Mammary epithelial cell (primary cell): ENCODE data around the gene COL4A6.

ENCODE experiments used
- EZH2 ChIP-seq: IDR thresholded peaks from 2 replicates; pipeline ENCODE4 v1.6.1; 2012; ENCODE audit warnings: low read length, inconsistent platforms, borderline replicate concordance
- TF ChIP-seq, protein P1 (sequence below), 2 donors: IDR thresholded peaks in 1 of 2; conservative IDR thresholded peaks in 1 of 2; 2 replicates each; pipeline ENCODE4 v1.5.1; 2011 to 2012; ENCODE audit warnings: inconsistent platforms in 2 of 2, low read length in 2 of 2, mild to moderate bottlenecking in 2 of 2, control low read depth in 1 of 2, low read depth in 1 of 2; ENCODE audit not compliant: insufficient read depth in 1 of 2; ENCODE audit errors: extremely low read depth in 1 of 2

DNA sequence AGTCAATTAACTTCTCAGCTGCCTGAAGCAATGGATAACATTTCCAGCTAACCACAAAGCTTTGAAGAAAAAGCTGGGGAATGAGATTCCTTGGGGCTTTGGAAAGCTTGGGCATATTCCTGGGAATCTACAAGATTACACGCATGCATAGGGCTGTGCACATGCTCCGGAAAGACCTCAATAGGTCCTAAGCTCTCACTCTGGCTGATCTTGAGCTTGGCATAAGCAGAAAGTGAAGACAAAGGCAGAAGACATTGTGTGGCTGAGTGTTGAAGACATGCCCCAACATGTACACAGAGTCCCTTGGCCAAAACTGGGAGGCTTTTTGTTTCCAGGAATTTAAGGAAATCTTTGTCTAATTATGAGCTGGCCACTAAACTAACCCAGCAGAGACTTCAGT is 315.5 kb downstream of the COL4A6 start:
- TF ChIP-seq, protein P1, sequence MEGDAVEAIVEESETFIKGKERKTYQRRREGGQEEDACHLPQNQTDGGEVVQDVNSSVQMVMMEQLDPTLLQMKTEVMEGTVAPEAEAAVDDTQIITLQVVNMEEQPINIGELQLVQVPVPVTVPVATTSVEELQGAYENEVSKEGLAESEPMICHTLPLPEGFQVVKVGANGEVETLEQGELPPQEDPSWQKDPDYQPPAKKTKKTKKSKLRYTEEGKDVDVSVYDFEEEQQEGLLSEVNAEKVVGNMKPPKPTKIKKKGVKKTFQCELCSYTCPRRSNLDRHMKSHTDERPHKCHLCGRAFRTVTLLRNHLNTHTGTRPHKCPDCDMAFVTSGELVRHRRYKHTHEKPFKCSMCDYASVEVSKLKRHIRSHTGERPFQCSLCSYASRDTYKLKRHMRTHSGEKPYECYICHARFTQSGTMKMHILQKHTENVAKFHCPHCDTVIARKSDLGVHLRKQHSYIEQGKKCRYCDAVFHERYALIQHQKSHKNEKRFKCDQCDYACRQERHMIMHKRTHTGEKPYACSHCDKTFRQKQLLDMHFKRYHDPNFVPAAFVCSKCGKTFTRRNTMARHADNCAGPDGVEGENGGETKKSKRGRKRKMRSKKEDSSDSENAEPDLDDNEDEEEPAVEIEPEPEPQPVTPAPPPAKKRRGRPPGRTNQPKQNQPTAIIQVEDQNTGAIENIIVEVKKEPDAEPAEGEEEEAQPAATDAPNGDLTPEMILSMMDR (conservative IDR thresholded peaks at IDR 0.05 in 1 of 2, IDR thresholded peaks at IDR 0.05 in 1 of 2; ENCODE audit: extremely low read depth in 1 of 2, insufficient read depth in 1 of 2, low read depth in 1 of 2, low read length in 2 of 2), result no peak
- no peak for TF ChIP-seq EZH2
